Vagina (tissue), 2 donors: ENCODE data around the gene BAHCC1. TPM values are rescaled to one million over a fixed set of nuclear protein-coding genes. Genes with fewer than 3 reads are reported as not detected.

Source experiments
- DNase-seq, 2 donors: peaks; one replicate each; pipeline ENCODE4 v3.0.0-alpha.2; 2017; ENCODE audit errors: extremely low spot score in 2 of 2
- H3K27ac ChIP-seq: fragments of 200-600 bp; sonication (generic); one replicate; pipeline ENCODE4 v1.5.1; 2019
- H3K27me3 ChIP-seq: fragments of 200-600 bp; sonication (generic); one replicate; pipeline ENCODE4 v1.5.1; 2019
- H3K36me3 ChIP-seq, 2 donors: fragments of 200-600 bp; sonication (generic); one replicate each; pipeline ENCODE4 v1.5.1; 2017 to 2019
- H3K4me1 ChIP-seq: fragments of 200-600 bp; sonication (generic); one replicate; pipeline ENCODE4 v1.5.1; 2019
- H3K4me3 ChIP-seq, 2 donors: fragments of 200-600 bp; sonication (generic); 1 replicate in 1 of 2; 2 replicates in 1 of 2; pipeline ENCODE4 v1.5.1; 2016 to 2019
- H3K9me3 ChIP-seq: fragments of 200-600 bp; sonication (generic); one replicate; pipeline ENCODE4 v1.5.1; 2019
- POLR2A ChIP-seq, 2 donors: fragments of 450-650 bp; IDR thresholded peaks; one replicate each; pipeline ENCODE4 v1.6.1; 2017; ENCODE audit warnings: antibody characterized with exemption in 2 of 2, mild to moderate bottlenecking in 2 of 2, moderate library complexity in 2 of 2
- POLR2AphosphoS5 ChIP-seq, 2 donors: sonication (generic); formaldehyde crosslinking; IDR thresholded peaks; one replicate each; pipeline ENCODE4 v1.9.0; 2017; ENCODE audit warnings: antibody characterized with exemption in 2 of 2, mild to moderate bottlenecking in 2 of 2, low read depth in 1 of 2; ENCODE audit not compliant: insufficient read depth in 1 of 2
- intact Hi-C: fragments of 100-400 bp; cut with DNase I; formaldehyde crosslinking; loops from one replicate; pipeline ENCODE4 v1.15.1; 2023
- total RNA-seq: library from RNA; depleted of rRNA; stranded (reverse); fragments of >200 nt; gene quantifications from one replicate; pipeline ENCODE4 v1.2.3, GENCODE V29; 2016
- TF ChIP-seq, protein P1 (sequence below), 3 experiments: fragments of 450-650 bp in 2 of 3; fragments of 200-600 bp in 1 of 3; sonication (generic) in 1 of 3; IDR thresholded peaks; one replicate each; pipeline ENCODE4 v1.5.1; 2017 to 2019; ENCODE audit warnings: antibody characterized with exemption in 3 of 3, mild to moderate bottlenecking in 2 of 3, moderate library complexity in 2 of 3

BAHCC1 gene
- total RNA-seq, 1 donor from 2014 or later, result 9.1 TPM

DNA sequence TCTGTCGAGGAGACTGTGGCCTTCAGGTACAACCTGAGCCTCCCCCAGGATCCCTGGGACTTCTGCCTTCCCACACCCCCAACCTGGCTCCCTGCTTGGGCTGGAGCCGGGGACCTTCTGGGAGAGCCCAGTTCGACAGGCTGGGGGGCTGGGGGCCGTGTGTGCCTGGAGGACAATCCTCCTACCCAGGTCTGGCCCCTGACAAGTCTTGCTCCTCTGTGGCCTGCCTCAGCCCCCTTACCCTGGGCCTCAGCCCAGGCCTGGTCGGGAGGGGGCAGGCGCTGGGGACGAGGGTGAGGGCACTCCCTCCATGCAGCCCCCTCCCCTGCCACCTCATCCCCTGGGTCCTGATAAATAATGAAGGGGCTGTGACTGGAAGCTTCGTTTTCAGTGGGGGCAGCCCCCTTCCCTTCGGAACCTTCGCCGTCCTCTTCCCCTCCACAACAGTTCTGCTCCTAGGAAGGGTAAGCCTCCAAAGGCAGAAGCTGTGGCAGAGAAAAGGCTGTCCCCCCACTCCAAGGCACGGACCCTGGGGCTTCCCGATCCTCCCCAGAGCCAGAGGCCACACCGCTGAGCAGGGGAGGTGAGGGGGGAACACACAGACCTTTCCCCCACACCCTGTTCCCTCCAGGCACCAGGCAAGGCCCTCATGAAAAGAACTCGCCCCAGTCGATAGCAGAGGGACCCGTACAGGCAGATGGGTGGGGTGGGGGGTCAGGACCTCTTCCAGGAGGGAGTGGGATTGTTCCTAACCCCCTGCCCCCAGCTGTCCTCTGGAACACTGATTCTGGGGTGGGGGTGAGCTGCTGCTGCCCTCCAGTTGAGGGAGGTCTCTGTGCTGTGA, 5.0 kb upstream of the BAHCC1 start:
- DNase-seq, result no peak
- TF ChIP-seq POLR2A (IDR thresholded peaks at IDR 0.05) (no peak), POLR2AphosphoS5 (IDR thresholded peaks at IDR 0.05; ENCODE audit: insufficient read depth in 1 of 2, low read depth in 1 of 2) (no peak)
- TF ChIP-seq, protein P1, sequence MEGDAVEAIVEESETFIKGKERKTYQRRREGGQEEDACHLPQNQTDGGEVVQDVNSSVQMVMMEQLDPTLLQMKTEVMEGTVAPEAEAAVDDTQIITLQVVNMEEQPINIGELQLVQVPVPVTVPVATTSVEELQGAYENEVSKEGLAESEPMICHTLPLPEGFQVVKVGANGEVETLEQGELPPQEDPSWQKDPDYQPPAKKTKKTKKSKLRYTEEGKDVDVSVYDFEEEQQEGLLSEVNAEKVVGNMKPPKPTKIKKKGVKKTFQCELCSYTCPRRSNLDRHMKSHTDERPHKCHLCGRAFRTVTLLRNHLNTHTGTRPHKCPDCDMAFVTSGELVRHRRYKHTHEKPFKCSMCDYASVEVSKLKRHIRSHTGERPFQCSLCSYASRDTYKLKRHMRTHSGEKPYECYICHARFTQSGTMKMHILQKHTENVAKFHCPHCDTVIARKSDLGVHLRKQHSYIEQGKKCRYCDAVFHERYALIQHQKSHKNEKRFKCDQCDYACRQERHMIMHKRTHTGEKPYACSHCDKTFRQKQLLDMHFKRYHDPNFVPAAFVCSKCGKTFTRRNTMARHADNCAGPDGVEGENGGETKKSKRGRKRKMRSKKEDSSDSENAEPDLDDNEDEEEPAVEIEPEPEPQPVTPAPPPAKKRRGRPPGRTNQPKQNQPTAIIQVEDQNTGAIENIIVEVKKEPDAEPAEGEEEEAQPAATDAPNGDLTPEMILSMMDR (IDR thresholded peaks at IDR 0.05), result no peak
- Histone ChIP-seq H3K27me3 (no peaks in the 10 kb centered on the region), H3K4me3 (no peak overlapping the region), H3K27ac (peak overlapping the region; percentile 95), H3K4me1 (peaks cover 70% of the 10 kb centered on the region), H3K9me3 (no peaks in the 10 kb centered on the region), H3K36me3 (no peaks in the 10 kb centered on the region)
- intact Hi-C loops, result no loop called here

DNA sequence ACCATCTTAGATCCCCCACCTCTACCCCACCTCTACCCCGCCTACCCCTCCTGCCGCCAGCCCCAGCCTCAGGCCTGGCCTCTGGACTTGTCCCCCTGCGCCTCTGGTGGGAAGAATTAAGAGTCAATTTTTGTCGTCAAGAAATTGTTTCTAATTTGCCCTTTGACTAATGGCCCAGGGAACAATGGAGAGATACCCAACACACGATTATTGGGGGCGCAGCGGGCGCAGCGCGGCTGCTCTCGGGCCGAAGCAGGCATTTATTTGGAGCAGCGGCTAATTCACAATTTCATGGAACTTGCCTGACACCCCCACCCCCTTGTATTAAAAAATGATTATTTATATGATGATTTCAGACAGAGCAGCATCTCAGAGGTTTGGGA, 4.4 kb upstream of the BAHCC1 start:
- TF ChIP-seq POLR2AphosphoS5 (IDR thresholded peaks at IDR 0.05; ENCODE audit: insufficient read depth in 1 of 2, low read depth in 1 of 2) (no peak), POLR2A (IDR thresholded peaks at IDR 0.05) (no peak)
- TF ChIP-seq, protein P1 (IDR thresholded peaks at IDR 0.05), result no peak
- no peak for DNase-seq
- H3K27ac ChIP-seq, result peak overlapping the region; percentile 95
- H3K36me3 ChIP-seq, result no peaks in the 10 kb centered on the region
- H3K9me3 ChIP-seq, result no peaks in the 10 kb centered on the region
- no peak overlapping the region for H3K4me3 ChIP-seq
- no peaks in the 10 kb centered on the region for H3K27me3 ChIP-seq
- H3K4me1 ChIP-seq, result peaks cover 64% of the 10 kb centered on the region
- intact Hi-C loops, result no loop called here

DNA sequence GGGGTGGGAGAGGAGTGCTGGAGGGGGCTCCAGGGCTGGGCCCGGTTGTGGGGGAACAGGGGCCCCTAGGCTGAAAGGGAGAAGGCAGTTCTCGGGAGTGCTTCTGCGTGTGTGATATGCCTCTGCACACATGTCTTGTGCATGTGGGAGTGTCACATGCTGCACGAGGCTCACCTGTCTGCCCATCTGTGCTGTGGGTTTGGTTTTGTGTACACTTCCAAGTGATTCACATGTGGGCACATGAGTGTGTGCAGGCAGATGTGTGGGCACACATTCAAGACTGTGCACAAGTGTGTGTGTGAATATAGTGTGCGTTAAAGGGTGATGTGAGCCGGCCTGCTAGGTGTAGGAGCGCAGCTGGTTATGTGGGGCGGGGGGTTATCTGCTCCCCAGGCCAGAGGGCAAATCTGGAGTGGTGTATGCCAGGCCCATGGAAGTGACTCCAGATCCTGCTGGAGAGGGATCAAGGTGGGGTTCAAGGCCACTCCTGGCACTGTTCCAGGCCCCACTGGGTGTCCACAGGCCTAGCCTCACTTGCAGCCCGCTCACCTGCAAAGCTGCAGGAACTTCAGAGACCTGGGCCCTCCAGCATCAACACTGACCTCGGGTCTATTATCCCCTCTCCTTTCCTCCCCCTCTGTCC, 3.8 kb upstream of the BAHCC1 start:
- H3K4me3 ChIP-seq, result peak overlapping the region; percentile 78
- intact Hi-C loops, result no loop called here
- H3K27me3 ChIP-seq, result no peaks in the 10 kb centered on the region
- H3K4me1 ChIP-seq, result peaks cover 58% of the 10 kb centered on the region
- H3K36me3 ChIP-seq, result no peaks in the 10 kb centered on the region
- no peaks in the 10 kb centered on the region for H3K9me3 ChIP-seq
- DNase-seq, result no peak
- peak overlapping the region; percentile 95 for H3K27ac ChIP-seq
- TF ChIP-seq POLR2AphosphoS5 (IDR thresholded peaks at IDR 0.05; ENCODE audit: insufficient read depth in 1 of 2, low read depth in 1 of 2) (no peak), POLR2A (IDR thresholded peaks at IDR 0.05) (no peak)
- TF ChIP-seq, protein P1 (IDR thresholded peaks at IDR 0.05), result no peak

DNA sequence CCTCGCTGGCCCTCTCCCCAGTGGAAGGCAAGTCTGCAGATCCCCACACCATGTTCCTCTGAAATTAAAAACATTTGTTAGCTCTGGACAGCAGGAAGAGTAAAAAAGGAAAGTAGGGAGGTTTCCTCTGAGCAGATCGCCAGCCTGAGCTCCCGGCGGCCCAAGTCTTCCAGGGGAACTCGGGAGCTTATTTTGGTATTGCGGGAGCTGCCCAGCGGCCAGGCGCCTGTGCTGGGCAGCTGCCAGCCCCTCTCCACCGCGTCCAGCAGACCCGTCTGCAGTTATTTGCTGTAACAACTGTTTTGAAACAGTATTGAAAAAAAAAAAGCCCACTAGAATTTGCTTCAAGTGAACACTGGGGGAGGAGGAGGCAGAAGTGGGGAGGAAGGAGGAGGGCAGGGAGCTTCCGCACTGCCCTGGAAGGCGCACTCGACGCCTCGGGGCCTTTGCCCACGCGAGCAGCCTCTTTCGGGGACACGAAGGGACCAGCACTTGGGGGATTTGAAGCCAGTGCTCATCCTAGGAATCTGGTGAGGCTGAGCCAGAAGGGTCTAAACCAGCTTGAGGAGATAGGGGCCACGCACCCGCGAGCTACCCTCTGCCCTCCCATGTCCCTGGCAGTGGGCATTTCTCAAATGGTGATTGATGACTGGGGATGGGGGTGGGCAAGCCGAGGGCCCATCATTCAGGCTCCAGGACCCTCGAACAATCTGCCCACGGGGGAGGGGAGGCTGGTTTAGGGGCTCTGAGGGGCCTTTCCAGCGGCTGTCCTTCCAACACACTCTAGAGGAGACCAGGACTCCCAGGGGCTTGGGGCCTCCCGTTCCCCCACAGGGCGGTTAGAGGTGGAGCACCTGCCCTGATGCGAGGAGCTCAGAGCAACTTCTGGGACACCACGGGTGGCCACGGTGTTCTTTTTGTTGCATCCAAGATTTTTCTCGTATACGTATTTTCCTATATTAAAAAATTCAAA, 3.0 kb upstream of the BAHCC1 start:
- Histone ChIP-seq H3K4me1 (peaks cover 56% of the 10 kb centered on the region), H3K9me3 (no peaks in the 10 kb centered on the region), H3K27ac (peak overlapping the region; percentile 95), H3K27me3 (no peaks in the 10 kb centered on the region), H3K4me3 (peak overlapping the region; percentile 78), H3K36me3 (no peaks in the 10 kb centered on the region)
- TF ChIP-seq POLR2A (IDR thresholded peaks at IDR 0.05), result no peak
- TF ChIP-seq POLR2AphosphoS5 (IDR thresholded peaks at IDR 0.05; ENCODE audit: insufficient read depth in 1 of 2, low read depth in 1 of 2), result peak; percentile 51 to 75
- DNase-seq, result no peak
- intact Hi-C loops, result no loop called here
